Measurements from ENCODE around the gene FLNC. TPM values are rescaled to one million over a fixed set of nuclear protein-coding genes. Genes with fewer than 3 reads are reported as not detected.

The FLNC gene
- total and polyA plus RNA-seq, 9 of the 15 experiments (the other 6 are each of a cell fraction or from before 2014, with no cell fraction given) = 0.90 to 155 (median 28.8) TPM

DNA sequence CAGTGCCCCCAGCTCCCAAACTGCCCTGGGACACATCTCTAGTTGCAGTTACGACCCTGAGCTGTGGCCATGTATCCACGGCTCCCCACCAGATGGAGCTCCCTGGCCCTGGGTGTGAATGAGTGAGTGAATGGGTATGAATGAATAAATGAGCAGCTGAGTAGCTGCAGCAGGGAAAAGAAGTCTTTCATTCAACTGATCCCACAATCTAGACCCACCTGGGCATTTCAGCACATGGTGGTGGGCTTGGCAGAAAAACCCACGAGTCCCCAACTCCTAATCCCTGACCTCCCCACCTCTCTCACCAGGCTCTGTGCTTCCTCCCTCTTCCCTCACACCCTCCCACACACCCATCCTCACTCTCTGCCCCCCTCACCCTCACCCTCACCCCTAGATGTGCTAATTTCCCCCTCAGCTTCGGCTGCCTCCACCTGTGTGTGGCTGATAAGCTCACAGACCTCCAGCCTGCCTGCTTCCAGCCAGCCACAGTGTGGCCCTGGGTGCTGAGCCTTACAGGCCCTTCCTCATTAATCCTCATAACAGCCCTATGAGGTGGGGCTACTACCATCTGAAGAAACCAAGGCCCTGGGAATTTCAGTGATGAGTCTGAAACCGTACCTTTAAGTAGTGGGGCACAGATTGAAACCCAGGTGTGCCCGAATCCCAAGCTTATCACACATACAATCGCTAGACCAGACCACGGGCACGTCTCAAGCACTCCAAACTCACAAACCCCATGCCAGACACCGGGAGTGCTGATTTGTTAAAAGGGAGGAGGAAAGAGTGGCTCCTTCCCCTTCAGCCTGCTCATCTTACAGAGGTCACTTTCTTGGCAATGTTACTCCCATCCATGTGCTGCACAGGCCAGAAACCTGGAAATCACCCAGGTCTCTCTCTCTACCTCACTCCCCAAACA is 30.2 kb downstream of the FLNC start (continued):
- TF ChIP-seq, protein P1, sequence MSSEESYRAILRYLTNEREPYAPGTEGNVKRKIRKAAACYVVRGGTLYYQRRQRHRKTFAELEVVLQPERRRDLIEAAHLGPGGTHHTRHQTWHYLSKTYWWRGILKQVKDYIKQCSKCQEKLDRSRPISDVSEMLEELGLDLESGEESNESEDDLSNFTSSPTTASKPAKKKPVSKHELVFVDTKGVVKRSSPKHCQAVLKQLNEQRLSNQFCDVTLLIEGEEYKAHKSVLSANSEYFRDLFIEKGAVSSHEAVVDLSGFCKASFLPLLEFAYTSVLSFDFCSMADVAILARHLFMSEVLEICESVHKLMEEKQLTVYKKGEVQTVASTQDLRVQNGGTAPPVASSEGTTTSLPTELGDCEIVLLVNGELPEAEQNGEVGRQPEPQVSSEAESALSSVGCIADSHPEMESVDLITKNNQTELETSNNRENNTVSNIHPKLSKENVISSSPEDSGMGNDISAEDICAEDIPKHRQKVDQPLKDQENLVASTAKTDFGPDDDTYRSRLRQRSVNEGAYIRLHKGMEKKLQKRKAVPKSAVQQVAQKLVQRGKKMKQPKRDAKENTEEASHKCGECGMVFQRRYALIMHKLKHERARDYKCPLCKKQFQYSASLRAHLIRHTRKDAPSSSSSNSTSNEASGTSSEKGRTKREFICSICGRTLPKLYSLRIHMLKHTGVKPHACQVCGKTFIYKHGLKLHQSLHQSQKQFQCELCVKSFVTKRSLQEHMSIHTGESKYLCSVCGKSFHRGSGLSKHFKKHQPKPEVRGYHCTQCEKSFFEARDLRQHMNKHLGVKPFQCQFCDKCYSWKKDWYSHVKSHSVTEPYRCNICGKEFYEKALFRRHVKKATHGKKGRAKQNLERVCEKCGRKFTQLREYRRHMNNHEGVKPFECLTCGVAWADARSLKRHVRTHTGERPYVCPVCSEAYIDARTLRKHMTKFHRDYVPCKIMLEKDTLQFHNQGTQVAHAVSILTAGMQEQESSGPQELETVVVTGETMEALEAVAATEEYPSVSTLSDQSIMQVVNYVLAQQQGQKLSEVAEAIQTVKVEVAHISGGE (CRISPR knock-in tag; IDR thresholded peaks at IDR 0.05) = no peak
- TF ChIP-seq KLF1 (tag; IDR thresholded peaks at IDR 0.05) = no peak
- no peak for TF ChIP-seq SNRNP70 (optimal IDR thresholded peaks at IDR 0.05; ENCODE audit: low read depth, low read length)
- no peak for TF ChIP-seq ZNF311 (CRISPR knock-in tag; IDR thresholded peaks at IDR 0.05)
- TF ChIP-seq PTTG1 (tag; IDR thresholded peaks at IDR 0.05; ENCODE audit: low read depth) = no peak
- TF ChIP-seq ZNF23 (CRISPR knock-in tag; IDR thresholded peaks at IDR 0.05) = no peak
- peak; percentile 77; the same call in 1 of the 2 replicates for TF ChIP-seq ETS1 (conservative IDR thresholded peaks at IDR 0.05; ENCODE audit: control insufficient read depth, low read depth, low read length)
- no peak for TF ChIP-seq NELFE (IDR thresholded peaks at IDR 0.05; ENCODE audit: insufficient read depth, insufficient read length)
- TF ChIP-seq ZNF584 (CRISPR knock-in tag; IDR thresholded peaks at IDR 0.05; ENCODE audit: low read depth) = no peak; the same call in 1 of the 2 replicates
- no peak for TF ChIP-seq NR1H2 (CRISPR knock-in tag; IDR thresholded peaks at IDR 0.05)
- TF ChIP-seq, protein P2, sequence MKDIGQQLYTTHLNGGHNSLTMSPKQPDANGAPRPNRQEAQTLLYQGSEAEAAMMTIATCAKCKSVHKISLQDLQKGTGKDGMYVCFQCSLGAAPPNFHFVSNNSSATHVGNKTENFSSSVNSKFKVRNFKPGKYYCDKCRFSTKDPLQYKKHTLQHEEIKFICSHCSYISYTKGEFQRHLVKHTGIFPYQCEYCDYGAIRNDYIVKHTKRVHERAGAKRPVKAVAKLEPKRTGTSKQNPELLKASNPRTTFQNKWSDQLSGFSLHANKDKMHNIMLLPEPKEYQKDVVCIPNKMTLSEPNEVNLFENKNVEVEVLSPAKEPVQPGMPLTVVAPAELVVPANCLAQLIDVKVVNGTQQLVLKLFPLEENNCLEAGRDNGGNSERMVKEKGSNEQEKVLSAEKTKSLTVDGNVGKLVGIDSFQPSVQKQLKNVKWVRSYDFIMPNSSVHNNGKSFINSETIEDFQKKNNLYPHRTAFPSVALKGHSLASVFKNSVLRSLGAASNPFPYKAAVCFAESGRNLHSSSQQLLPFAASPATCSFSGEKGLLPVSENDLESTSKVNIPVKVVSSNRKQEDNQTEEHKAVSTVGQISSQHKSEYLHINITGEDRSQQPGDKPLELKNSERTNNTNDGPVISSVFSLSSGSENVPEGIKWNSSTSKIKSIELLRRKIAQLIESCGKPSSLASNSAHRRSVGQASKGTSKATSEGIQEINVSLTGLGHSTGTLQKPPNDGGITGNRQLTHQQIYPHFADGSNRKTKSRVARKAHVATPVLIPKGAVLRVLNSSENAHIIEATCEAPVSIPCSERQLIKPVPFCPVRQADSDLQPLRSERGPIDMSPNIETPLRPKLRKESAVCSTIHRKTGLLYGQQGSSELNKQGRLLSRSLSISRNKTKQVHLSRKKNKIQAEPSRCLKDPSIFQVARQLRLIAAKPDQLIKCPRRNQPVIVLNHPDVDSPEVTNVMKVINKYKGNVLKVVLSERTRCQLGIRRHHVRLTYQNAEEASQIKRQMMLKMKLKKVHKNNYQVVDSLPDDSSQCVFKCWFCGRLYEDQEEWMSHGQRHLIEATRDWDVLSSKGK (CRISPR knock-in tag; IDR thresholded peaks at IDR 0.05) = no peak
- TF ChIP-seq ATF2 (CRISPR knock-in tag; IDR thresholded peaks at IDR 0.05) = no peak
- TF ChIP-seq ZNF79 (CRISPR knock-in tag; IDR thresholded peaks at IDR 0.05; ENCODE audit: low read depth) = no peak
- peak; percentile 13 to 47; a peak in 2 of 4 replicates for TF ChIP-seq NRF1 (conservative IDR thresholded peaks at IDR 0.05 in 1 of 2, IDR thresholded peaks at IDR 0.05 in 1 of 2)
